Heart left ventricle (tissue), 13 donors: ENCODE data around the gene CPEB2.

ENCODE experiments used
- CTCF ChIP-seq, 12 donors: fragments of 200-600 bp; sonication (generic) in 4 of 12; IDR thresholded peaks; one replicate each; pipeline versions ENCODE4 v1.5.0 to v1.8.0; 2018 to 2022; ENCODE audit warnings: antibody characterized with exemption in 12 of 12, mild to moderate bottlenecking in 5 of 12
- POLR2A ChIP-seq, 2 donors: fragments of 450-650 bp; IDR thresholded peaks; one replicate each; pipeline ENCODE4 v1.6.1; 2017; ENCODE audit warnings: antibody characterized with exemption in 2 of 2, mild to moderate bottlenecking in 2 of 2, moderate library complexity in 2 of 2
- donor health status: ischemic (EF 13 %, LVEDD 7.1; RV severe dilation, severe dysfunction).
- donor health status: DM: no; HTN: yes; CAD: no.
- donor health status: DM: no; HTN: no; CAD: no.
- donor health status: ischemic (EF 25% LVEDD 6.9; RV normal size, moderate dysfunction).
- donor health status: ischemic (EF 25% LVEDD 5.7; RV mildly dilated, moderate dysfunction).
- donor health status: ischemic (EF 35%, LVEDD 5.7; RV mildly dilated, moderate dysfunction).
- donor health status: nonischemic (EF 11% LVEDD 7.7; RV severe dilation, severe dysfunction).
- donor health status: DM: yes; HTN: yes; CAD: no.
- donor health status: PGD.
- donor health status: ischemic (EF 29% LVEDD 5.4; RV normal size, mild dysfunction).
- donor health status: nonischemic (EF 23%, LVEDD 6.1; RV moderate dilation, normal function).

- TF ChIP-seq CTCF (IDR thresholded peaks at IDR 0.05): no peak
- TF ChIP-seq POLR2A (IDR thresholded peaks at IDR 0.05): no peak
Observed at GRCh38 chr4:15021311-15021710, 19.0 kb downstream of the CPEB2 start.
